HG03378 (cell line): ENCODE measurements around the gene TBC1D22A.
"Not testable (repeated sequence)": the region's sequence is repeated elsewhere in the genome, so short reads cannot be mapped to it uniquely, and the experiment has no call there.

Experiments
- ATAC-seq: cut with Tn5 transposase; IDR thresholded peaks from one replicate; pipeline ENCODE4 v1.9.1; 2021; ENCODE audit warnings: mild to moderate bottlenecking, moderate library complexity; ENCODE audit not compliant: unreplicated experiment

TBC1D22A gene

GRCh38 chr22:46978668-46979067 lies 216.2 kb downstream of the TBC1D22A start:
- ATAC-seq: not testable (repeated sequence)

GRCh38 chr22:46979506-46979905 lies 217.1 kb downstream of the TBC1D22A start:
- ATAC-seq: no peak

- ATAC-seq: no peak
These were observed 217.9 kb downstream of the TBC1D22A start for GRCh38 chr22:46980392-46980791.

GRCh38 chr22:46982635-46983034 lies 220.2 kb downstream of the TBC1D22A start:
- no peak for ATAC-seq

GRCh38 chr22:46983046-46983445 lies 220.6 kb downstream of the TBC1D22A start:
- no peak for ATAC-seq

GRCh38 chr22:46984751-46985506 lies 222.5 kb downstream of the TBC1D22A start:
- ATAC-seq: no peak

- ATAC-seq: no peak
These were observed 223.0 kb downstream of the TBC1D22A start for GRCh38 chr22:46985507-46985882.

GRCh38 chr22:46986788-46987187 lies 224.3 kb downstream of the TBC1D22A start:
- ATAC-seq: no peak

GRCh38 chr22:46990937-46991550 lies 228.6 kb downstream of the TBC1D22A start:
- no peak for ATAC-seq

GRCh38 chr22:46991666-46992065 lies 229.2 kb downstream of the TBC1D22A start:
- ATAC-seq: no peak

GRCh38 chr22:46992121-46992731 lies 229.8 kb downstream of the TBC1D22A start:
- no peak for ATAC-seq

- no peak for ATAC-seq
These were observed 231.2 kb downstream of the TBC1D22A start for GRCh38 chr22:46993633-46994032.

- no peak for ATAC-seq
These were observed 231.8 kb downstream of the TBC1D22A start for GRCh38 chr22:46994265-46994664.

GRCh38 chr22:46994983-46995382 lies 232.5 kb downstream of the TBC1D22A start:
- no peak for ATAC-seq

- ATAC-seq: no peak
These were observed 233.3 kb downstream of the TBC1D22A start for GRCh38 chr22:46995501-46996360.

GRCh38 chr22:46996595-46997310 lies 234.3 kb downstream of the TBC1D22A start:
- no peak for ATAC-seq

- ATAC-seq: no peak
These were observed 235.0 kb downstream of the TBC1D22A start for GRCh38 chr22:46997311-46997970.

GRCh38 chr22:46998331-46998730 lies 235.9 kb downstream of the TBC1D22A start:
- no peak for ATAC-seq

GRCh38 chr22:47000256-47000655 lies 237.8 kb downstream of the TBC1D22A start:
- ATAC-seq: no peak

- no peak for ATAC-seq
These were observed 238.4 kb downstream of the TBC1D22A start for GRCh38 chr22:47000888-47001287.
